Renal cortical epithelial cell (primary cell): ENCODE data around the gene PLD5. TPM values are rescaled to one million over a fixed set of nuclear protein-coding genes. Genes with fewer than 3 reads are reported as not detected.
"Not testable (repeated sequence)": the region's sequence is repeated elsewhere in the genome, so short reads cannot be mapped to it uniquely, and the experiment has no call there.

Source experiments
- DNase-seq: peaks from one replicate; pipeline ENCODE4 v3.0.0-alpha.2; 2011; ENCODE audit warnings: low read depth
- total RNA-seq: library from RNA; depleted of rRNA; stranded (reverse); fragments of >200 nt; gene quantifications from 2 replicates; pipeline ENCODE4 v1.2.3, GENCODE V29; 2014

PLD5 gene
- total RNA-seq, 1 donor from 2014 or later, result 1.7 TPM

DNA sequence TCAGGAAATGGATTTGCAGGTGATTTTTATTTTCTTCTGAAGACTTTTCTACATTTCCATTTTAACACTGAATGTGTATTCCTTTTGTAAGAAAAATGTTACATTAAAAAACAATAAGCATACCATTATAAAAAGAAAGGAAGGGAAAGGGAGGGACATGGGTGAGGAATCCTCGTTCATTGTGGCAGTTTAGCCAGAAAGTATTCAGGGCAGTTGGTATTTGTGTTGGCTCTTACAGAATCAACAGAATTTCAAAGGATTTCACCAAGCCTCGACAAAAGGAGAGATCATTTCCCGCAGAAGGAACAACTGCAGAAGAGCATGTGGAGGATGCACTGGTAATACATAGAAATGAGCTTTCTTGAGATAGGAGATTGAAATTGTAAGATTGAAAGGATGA, 35.0 kb downstream of the PLD5 start:
- no peak for DNase-seq

GRCh38 chr1:242477944-242478343, 46.6 kb downstream of the PLD5 start:
- peak; percentile 6 for DNase-seq

DNA sequence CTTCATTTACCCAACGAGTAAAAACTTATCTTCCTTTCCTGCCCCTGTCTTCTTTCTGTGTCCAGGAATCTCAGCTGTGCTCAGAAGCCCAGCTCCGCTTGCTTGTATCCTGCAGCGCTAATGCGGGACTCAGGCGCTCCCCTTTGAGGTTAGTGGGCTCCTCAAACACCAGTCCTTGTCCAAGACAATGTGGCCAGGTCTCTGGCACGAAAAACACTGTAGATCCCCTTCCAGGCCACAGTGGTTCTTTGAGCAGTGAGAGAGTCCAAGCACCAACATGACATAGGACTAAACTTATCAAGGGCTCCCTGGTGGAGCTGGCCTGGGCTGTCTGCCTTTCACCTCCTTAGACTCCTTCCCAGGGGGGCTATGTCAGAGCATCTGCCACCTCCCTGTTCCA, 53.7 kb downstream of the PLD5 start:
- DNase-seq, result no peak

DNA sequence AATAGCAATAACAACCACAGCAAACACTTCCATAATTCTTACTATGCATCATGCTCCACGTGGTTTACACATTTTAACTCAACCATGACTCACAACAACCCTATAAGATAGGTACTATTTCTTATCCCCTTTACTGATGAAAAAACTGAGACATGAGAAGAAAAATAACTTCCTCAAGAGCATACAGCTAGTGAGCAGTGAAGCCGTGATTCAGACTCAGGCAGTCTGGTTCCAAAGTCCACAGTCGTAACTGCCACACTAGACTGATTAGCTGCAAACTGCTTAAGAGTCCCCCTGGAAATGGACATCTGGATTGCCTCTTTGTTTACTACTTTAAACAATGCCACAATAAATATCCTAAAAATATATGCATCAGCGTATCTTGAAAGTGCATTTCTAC, 55.7 kb downstream of the PLD5 start:
- DNase-seq, result peak; percentile 49

DNA sequence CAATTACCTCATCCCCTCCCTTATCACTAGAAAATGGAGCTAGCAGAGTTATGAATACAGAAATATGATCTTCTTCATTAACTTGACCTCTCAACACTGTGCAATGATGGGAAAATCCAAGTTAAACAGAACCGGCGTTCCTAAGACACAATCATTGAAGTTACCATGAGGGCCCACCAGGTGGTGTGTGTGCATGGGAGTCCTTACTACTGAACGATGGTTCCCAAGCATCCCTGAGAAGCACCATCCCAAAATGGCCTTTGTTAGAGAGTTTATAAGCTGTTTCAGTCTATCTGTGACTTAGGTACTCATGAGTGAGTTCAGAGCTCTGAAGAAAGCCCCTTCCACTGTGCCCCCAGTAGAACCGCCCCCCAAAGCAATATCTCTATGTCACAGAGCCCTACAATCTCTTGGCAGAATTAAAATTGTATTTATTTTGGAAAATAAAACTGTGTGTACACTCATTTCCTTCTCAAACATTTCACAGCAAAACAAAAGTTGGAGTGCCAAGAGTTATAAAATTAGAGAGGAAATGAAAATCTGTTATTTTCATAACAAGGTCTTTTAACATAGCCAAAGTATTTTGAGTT, 56.8 kb downstream of the PLD5 start:
- DNase-seq, result peak; percentile 38

DNA sequence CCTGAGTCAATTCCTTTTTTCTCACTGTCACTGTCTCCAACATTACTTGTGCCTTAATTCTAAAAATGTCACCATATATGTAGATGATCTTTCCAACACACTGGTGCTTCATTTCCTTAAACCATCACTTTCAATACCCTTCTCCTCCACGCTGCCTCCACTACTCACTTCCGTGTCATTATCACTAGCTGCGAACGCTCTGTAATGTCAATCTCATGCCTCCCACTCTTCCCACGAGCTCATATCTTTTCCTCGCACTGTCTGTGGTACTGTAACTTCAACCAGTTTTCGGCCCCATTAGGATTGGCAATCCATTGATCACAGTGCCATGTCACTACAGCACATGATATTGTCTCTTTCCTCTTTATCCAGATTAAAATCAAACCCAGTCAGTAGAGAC, 61.6 kb downstream of the PLD5 start:
- no peak for DNase-seq

DNA sequence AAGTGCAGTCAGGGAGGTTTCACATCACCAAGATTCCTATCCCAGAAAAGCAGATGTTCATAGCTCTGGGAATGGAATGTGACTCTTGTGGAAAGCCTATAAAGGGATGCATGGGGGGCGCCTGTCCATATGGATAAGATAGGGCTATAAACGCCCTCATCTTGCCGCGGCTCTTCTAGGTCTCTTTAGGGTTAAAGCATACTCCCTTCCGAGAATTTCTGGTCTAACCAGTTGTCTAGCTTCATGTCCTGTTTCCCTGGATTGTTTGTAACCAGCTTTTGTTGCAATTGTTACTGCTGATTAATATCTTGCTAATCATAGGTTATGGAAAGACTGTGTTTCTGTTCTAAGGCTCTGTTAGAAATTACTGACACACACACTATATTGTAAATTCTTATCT, 64.8 kb downstream of the PLD5 start:
- DNase-seq, result not testable (repeated sequence)

GRCh38 chr1:242456726-242457269, 67.7 kb downstream of the PLD5 start:
- no peak for DNase-seq

- DNase-seq, result no peak
Measured at GRCh38 chr1:242455052-242455361, 69.5 kb downstream of the PLD5 start.

GRCh38 chr1:242454262-242455051, 70.0 kb downstream of the PLD5 start:
- peak; percentile 41 for DNase-seq

DNA sequence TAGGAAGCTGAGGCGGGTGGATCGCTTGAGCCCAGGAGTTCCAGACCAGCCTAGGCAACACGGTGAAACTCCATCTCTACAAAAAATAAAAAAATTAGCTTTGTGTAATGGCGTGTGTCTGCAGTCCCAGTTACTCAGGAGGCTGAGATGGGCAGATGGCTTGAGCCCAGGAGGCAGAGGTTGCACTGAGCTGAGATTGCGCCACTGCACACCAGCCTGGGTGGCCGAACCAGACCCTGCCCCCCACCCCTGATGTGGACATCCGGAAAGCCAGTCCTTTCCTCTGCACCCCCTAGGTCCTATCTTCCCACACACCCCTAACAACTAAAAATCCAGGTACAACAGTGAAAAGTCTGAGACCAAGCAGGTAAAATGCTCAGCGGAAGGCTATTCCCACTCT, 71.9 kb downstream of the PLD5 start:
- DNase-seq, result no peak

DNA sequence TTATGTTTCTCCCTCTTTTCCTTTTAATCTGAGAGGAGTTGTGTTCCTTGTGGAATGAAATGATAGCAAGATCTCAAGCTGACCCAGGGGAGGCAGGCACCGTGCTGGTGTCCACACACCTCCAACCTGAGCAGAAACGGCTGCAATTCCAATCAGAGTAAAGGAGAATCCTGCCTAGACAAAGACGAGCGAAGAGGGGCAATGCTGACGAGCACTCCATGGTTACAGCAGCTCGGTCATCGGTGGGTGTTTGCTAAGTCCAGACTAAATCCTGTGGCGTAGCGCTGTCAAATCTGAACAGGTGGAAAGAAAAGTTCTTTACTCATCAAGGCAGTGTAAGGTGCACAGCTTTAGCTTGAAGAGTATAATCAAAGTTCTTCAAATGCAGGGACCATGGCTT, 74.8 kb downstream of the PLD5 start:
- DNase-seq, result no peak

DNA sequence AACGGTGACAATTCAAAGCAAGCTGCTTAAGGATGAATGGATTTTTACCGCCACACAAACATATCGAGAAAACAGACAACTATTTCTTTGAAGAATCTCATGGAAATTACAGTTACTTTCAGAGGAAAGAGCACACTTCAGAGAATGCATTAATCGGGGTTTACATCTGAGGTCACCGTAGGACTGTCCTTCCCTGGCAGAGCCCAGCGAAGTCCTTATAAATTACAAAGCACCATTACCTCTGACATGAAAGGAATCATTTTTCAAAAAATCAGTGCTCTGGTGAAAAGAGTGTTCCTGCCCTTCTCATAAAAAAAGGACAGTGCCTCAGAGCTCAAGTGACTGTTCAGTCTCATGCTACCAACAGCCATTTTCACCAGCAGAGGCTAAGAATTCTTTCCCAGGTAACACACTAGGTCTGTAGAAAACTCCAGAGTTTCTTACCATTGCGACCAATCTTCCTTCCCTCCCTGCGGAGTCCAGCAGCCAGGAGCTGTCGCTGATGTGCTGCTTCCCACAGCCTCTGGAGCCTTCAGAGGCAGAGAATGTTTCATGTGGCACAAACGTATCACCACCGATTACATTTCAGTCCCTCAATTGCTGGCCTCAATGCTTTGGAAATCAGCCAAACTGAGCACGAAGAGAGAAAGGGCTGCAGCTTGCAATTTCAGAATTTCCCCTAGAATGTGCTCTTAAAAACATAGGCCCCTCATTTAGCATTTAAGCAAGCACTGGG, 75.4 kb downstream of the PLD5 start:
- no peak for DNase-seq

GRCh38 chr1:242447689-242448088, 76.8 kb downstream of the PLD5 start:
- DNase-seq, result no peak

DNA sequence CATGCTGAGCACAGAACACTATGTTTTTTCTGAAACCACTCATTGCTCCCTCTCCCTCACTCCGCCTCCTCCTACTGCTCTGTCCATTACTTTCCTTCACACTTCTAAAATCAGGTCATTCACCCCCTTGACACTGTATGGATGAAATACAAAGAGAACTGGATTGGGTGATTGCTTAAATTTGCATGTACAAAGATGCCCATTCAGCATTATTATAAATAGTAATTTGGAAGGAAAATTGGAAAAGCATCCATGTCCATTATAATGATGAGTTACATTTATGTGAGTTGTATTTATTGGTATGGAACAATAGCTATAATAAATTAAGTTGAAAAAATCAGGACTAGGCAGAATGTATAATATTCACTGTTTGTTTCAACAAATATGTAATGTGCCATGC, 83.7 kb downstream of the PLD5 start:
- DNase-seq, result no peak

DNA sequence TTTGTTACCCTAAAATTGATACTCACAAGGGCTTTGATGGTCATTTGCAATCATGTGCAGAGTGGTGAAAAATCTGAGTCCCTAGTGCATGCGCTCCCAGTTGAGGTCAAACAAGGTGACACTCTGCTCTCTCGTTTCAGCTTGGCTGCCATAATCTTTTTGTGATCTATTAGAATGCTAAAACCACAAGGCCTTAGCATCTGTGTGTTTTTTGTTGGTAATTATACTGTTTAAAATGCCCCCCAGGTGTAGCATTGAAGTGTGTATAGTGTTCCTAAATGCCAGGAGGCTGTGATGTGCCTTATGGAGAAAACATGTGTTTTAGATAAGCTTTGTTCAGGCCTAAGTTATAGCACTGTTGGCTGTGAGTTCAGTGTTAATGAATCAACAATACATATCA, 89.3 kb downstream of the PLD5 start:
- no peak for DNase-seq

DNA sequence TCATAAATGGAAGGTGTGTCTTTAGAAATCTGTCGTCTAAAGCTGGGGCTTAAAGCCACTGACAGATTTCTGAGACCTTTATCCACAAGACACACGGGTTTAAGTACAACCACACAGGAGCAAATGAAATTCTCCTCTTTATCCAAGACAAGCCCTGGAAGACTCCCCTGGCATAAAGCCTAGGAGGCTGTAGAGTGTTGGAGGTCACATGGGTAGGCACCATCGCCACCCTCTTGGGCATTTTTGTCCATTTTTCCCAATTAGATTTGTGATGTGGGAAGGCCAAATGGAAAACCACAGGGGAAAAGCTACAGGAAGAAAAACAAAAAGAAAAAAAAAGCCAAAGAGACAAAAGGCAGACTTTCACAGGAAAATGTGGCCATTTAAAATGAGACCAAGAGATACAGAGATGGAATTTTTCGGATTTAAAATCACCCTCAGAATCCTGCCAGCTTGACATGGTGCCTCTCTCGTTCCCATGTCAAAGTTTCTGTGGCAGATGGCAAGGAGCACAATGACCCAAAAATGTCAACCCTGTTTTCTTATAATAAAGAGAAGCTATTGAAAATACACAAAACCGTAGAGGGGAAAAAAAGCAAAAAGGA, 91.9 kb downstream of the PLD5 start:
- no peak for DNase-seq

- DNase-seq, result no peak
Measured at GRCh38 chr1:242431786-242432185, 92.7 kb downstream of the PLD5 start.

GRCh38 chr1:242430956-242431355, 93.5 kb downstream of the PLD5 start:
- no peak for DNase-seq

- DNase-seq, result no peak
Measured at GRCh38 chr1:242428399-242429190, 95.9 kb downstream of the PLD5 start.

- no peak for DNase-seq
Measured at GRCh38 chr1:242427519-242427918, 97.0 kb downstream of the PLD5 start.
